HG02759 (cell line): ENCODE results near the gene TMEM63C.

ENCODE experiments used
- ATAC-seq: cut with Tn5 transposase; IDR thresholded peaks from one replicate; pipeline ENCODE4 v1.9.1; 2021; ENCODE audit warnings: mild to moderate bottlenecking, moderate library complexity; ENCODE audit not compliant: unreplicated experiment

The TMEM63C gene

DNA sequence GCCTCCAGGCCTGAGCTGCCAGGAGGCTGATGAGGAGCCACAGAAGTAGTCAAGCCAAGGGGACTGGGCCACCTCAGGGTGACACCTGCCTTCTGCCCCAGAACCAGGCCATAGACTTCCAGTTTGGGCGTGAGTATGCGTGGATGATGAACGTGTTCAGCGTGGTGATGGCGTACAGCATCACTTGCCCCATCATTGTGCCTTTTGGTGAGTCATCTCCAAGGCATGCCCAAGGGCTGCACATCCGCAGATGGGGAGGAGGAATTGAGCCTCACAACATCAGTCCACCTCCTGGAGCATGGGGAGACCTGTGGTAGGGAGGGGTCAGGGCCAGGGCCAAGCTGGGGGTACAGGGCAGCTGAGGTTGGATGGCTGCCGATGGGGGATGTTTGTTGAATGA lies 67.1 kb downstream of the TMEM63C start:
- ATAC-seq = no peak

DNA sequence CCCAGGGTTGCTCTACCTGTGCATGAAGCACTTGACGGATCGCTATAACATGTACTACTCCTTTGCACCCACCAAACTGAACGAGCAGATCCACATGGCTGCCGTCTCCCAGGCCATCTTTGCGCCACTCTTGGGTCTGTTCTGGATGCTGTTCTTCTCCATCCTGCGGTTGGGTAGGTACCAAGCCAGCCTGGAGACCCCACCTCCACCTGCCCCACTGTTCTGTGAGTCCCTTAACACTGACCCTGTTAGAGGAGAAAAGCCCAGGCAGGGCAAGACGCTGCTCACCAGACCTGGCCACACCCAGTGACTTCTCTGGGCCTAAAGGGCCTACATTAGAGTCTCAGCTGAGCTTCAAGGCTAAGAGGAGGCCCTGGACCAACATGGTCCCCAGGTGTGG lies 67.7 kb downstream of the TMEM63C start:
- ATAC-seq = no peak

DNA sequence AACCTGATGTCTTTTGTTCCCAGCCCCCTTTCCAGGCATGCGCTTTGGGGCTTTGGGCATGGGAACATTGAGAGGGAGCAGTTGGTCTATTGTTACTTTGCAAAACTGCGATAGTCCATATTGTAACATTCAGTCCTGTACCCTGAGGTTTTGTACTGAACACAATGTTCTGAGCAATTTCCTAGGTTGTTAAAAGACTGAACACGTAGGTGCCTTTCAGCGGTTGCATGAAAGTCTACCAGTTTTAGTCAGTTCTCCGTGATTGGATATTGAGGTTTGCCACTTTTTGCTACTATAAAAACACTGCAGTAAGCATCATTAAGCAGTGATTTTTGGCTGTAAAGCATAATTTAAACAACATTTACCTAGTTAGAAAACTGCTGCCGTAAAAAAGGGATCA lies 69.3 kb downstream of the TMEM63C start:
- no peak for ATAC-seq

GRCh38 chr14:77251870-77252269 lies 70.3 kb downstream of the TMEM63C start:
- no peak for ATAC-seq

GRCh38 chr14:77253333-77254190 lies 72.0 kb downstream of the TMEM63C start:
- no peak for ATAC-seq

- ATAC-seq = no peak
Measured at GRCh38 chr14:77256694-77257093, 75.1 kb downstream of the TMEM63C start.

DNA sequence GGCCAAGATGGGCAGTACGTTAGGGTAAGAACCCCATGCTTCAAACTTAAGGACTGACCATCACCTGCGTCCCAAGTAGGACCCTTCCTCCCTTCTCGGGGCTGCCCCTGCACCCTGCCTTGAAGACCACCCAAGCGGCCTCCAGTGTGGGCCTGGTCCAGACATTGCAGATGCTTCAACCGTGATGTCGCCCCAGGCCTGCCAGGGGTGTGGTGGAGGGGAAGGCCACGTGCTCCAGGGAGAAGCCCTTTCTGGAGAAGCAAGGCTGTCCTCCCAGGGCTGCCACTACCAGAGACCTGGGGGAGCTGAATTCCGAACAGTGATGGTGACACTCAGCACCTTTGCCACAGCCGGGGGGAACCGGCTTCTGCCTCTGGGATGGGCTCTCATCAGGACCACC lies 76.1 kb downstream of the TMEM63C start:
- ATAC-seq = no peak

DNA sequence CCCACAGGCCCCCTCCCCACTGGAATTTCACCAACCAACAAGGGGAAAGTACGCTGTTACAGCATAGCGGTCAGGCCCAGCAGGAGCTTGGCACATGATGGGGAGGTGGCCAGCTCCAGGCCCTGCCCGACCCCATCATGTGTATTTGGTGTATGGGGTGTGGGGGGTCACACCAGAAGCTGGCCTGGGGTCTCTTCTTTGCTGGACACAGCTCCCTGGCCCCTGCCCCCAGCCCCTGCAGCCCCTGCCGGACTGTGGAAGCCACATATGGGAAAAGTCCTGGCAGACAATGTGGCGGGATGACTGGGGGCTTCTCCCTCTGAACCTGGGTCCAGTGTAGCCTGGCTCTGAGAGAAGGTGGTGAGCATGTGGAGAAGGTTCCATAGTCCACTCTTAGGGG lies 77.0 kb downstream of the TMEM63C start:
- no peak for ATAC-seq

DNA sequence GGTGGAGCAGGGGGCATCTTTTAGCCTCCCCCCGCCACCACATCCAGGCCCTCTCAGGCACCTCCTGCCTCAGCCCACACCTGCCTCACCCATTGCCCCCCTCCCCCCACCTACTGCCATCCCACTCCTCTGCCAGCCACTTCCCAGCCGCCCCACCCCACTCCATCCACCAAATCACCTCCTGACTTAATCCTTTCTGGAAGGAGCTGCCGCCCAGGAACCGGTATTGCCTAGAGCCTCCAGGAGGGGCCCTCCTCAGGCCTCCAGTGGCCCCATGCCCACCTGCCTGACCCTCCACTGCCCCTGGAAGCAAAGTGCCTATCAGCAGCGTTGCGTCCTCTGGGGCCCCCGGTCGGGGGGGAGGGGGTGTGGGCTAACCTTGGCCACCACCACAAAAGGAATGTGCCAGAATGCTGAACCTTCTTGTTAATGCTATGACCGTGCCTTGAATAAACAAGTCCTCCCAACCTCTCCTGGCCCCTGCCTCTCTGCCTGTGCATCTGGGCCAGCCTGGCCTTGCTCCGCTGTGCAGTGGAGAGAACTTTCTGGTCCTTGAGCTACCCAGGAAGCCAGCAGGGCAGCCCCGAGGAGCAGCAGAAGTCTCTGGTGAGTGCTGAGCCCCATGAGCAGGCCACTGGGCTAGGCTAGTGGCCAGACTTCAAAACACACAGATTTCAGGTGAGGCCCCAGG lies 77.6 kb downstream of the TMEM63C start:
- no peak for ATAC-seq

GRCh38 chr14:77260199-77260598 lies 78.6 kb downstream of the TMEM63C start:
- ATAC-seq = no peak

DNA sequence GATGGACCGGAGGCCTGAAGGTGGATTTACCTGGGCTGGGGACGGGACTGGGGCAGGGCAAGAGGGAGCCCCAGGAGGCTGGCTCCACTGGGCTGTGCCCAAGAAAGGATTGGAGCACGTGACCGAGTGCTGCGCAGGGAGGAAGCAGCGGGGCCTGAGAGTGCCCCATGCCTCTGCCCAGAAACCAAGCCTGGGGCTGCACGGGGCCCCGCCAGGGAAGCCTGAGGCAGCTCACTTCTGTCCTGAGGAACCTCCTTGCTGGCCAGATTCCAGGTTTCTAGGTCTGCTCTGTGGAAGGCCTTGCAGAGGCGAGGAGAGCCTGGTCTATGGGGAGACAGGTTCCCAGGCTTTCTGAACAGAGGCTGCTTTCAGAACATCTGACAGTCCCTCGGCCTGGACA lies 79.0 kb downstream of the TMEM63C start:
- ATAC-seq = no peak

DNA sequence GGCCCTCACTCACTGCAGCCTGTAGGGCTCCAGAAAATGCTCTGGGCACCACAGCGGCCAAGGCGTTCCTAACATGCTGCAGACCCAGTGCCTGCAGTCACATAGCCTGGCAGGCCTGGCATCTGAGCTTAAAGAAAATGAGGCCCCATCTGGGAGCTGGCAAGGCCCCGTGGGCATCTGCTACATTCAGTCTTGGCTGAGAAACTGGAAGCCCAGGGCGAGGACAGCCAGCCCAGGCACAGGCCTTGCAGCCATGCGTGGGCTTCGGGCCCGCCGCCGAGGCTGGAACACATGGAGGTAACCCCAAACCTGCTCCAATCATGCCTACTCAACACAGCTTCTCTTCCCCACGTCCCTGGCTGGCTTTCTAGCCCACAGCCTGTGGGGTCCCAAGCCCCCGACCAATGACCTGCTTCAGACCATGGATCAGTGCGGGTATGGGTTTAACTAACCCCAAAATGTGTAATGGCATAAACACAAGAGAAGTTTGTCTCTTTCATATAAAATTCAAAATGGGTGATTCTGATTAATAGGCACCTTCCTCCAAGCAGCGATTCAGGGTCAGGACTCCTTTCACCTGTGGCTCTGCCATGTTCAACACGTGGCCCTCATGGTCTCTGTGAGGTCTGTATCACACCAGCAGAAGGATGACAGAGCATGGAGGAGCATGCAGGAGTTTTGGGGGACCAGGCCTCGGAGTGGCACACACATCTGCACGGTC lies 83.0 kb downstream of the TMEM63C start:
- no peak for ATAC-seq

- no peak for ATAC-seq
Measured at GRCh38 chr14:77265187-77265515, 83.6 kb downstream of the TMEM63C start.

DNA sequence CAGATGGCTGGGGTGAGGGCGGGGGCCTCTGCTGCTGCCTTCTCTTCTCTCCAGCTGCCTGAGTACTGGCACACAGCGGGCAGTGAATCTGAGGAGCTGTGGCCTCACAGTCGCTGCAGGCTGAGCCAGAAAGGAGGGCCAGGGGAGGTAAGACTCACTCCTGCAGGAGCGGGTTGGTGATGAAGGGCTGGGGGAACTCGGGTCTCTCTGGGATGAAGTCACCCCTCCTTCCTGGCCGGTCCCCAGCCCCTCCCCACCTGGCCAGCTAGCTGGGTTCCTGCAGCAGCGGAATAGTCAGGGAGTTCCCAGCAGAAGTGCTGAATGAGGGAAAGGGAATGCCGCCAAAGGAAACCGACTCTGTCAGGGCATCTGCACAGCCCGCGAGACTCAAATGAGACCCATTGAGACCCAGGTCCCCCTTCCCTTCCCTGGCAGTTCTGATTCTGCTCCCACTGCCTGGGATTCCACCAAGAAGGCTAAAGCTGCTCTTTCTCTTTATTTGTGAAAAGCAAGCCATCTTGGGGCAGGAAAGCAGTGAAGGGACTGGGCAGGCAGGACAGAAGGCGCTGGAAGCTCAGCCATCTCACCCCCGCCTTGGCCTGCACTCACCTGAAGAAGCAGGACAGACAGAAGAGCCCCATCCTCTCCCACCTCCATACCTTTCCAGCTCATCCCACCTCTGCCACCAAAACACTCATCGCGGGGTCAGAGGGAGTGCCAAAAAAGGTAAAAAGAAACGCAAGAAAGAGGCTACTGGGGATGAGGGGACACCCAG lies 84.2 kb downstream of the TMEM63C start:
- no peak for ATAC-seq

- ATAC-seq = no peak
Measured at GRCh38 chr14:77266336-77266735, 84.7 kb downstream of the TMEM63C start.

- no peak for ATAC-seq
Measured at GRCh38 chr14:77267937-77268699, 86.5 kb downstream of the TMEM63C start.

GRCh38 chr14:77268989-77269600 lies 87.5 kb downstream of the TMEM63C start:
- no peak for ATAC-seq

DNA sequence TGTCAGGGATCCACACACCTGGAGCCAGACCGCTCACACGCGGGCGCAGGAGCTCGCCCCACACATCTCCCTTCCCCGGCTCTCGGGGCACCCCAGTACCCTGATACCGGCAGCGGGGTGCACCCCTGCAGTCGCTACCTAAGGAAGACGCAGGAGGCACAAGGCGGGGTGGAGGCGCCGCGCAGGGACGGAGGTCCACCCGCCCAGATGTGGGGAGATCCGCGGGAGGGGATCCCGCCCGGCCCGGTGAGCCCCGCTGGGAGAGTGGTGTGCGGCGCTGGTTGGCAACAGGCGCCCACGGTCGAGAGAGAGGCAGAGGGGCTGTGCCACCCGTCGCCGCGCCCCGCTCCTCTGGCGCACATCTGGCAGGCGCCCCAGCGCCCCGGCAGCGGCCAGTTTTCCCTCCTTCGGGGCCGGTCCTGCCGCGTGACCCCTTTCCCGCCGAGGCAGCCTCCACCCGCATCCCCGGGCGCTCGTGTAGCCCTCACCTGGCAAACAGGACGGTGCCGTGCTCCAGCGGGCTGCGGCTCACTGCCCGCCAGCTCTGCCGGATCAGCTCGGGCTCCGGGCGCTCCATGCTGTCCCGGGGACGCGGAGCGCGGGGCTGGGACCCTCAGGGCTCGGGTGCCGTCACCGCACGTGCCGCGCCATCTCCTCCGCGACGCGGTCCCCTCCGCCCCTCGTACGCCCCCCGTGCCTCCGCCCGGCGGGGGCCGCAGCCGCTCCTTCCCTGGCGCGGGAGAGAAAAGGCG lies 88.9 kb downstream of the TMEM63C start:
- no peak for ATAC-seq

GRCh38 chr14:77271113-77271710 lies 89.6 kb downstream of the TMEM63C start, which contains the start of gene NGB:
TSS of gene NGB (minus strand) at chr14:77271206. CDS start at chr14:77270937, 269 bp downstream.
- no peak for ATAC-seq
